ENCODE measurements around the gene ASCL5.

The ASCL5 gene

DNA sequence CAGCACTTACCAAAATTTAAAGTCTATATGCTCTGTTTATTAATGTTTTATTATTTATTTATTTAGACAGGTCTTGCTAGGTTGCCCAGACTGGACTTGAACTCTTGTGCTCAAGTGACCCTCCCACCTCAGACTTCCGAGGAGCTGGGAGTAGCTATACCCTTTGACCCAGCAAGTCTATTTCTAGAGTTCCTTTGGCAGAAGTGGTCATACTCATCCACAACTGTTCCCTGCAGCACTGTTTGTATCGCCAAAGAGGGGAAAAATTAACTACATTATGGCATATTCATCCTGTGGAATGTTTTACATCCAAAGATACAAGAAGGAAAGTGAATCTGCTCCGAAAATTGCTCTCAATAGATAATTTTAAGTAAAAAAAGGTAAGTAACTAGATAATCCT is 43.2 kb downstream of the ASCL5 start:
- CTCF ChIA-PET, result interaction anchor here (1.1 to 5.4 kb wide), 6 partner anchors 13 to 192 kb away, joined by 3 to 59 read pairs (median 4); partner anchors contain the start of gene CACNA1S
- POLR2A ChIA-PET, result no interaction called here
- no peak for DNase-seq (ENCODE audit: extremely low spot score)
- TF ChIP-seq, protein P1, sequence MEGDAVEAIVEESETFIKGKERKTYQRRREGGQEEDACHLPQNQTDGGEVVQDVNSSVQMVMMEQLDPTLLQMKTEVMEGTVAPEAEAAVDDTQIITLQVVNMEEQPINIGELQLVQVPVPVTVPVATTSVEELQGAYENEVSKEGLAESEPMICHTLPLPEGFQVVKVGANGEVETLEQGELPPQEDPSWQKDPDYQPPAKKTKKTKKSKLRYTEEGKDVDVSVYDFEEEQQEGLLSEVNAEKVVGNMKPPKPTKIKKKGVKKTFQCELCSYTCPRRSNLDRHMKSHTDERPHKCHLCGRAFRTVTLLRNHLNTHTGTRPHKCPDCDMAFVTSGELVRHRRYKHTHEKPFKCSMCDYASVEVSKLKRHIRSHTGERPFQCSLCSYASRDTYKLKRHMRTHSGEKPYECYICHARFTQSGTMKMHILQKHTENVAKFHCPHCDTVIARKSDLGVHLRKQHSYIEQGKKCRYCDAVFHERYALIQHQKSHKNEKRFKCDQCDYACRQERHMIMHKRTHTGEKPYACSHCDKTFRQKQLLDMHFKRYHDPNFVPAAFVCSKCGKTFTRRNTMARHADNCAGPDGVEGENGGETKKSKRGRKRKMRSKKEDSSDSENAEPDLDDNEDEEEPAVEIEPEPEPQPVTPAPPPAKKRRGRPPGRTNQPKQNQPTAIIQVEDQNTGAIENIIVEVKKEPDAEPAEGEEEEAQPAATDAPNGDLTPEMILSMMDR (IDR thresholded peaks at IDR 0.05; ENCODE audit: control extremely low read depth, extremely low read depth, low read depth, missing control alignments), result no peak

DNA sequence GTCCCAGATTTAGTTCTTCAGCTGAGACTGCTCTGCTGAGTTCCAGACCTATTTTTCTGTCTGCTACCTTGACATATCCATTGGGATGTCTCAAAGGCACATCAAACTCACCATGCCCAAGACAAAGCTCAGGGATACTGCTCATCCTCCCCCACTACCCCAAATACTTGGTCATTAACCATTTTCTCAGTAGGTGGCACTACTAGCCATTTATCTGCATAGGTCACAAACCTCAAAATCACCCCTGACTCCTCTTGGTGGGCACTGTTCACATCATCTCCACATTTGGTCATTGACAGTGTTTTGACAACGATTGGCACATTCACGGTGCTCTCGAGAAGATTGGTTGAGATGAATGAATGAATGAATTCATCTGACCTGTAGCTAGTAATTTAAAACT is 46.8 kb downstream of the ASCL5 start:
- no peak for DNase-seq (ENCODE audit: extremely low spot score)
- TF ChIP-seq, protein P1 (IDR thresholded peaks at IDR 0.05; ENCODE audit: control extremely low read depth, extremely low read depth, low read depth, missing control alignments), result no peak
- ChIA-PET CTCF (interaction anchor here (0.7 to 2.4 kb wide), 9 partner anchors 9 to 192 kb away, joined by 3 to 11 read pairs (median 3); no protein-coding TSS in a partner anchor), POLR2A (no interaction called here)

DNA sequence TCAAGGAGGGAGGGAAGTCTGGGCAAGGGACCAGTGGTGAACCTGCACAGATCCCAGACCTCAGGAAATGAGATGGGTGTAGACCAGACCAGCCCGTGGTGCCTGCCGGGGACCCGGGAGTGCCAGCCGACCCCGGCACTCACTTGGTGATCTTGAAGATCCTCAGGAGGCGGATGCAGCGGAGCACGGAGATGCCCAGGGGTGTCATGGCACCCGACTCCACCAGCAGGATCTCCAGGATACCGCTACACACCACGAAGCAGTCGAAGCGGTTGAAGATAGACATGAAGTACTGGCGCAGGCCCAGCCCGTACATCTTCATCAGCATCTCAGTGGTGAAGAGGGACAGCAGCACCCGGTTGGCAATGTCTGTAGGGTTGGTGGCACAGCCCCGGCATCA is 49.2 kb downstream of the ASCL5 start:
- CTCF ChIA-PET, result no interaction called here
- TF ChIP-seq, protein P1 (IDR thresholded peaks at IDR 0.05; ENCODE audit: control extremely low read depth, extremely low read depth, low read depth, missing control alignments), result no peak
- no peak for DNase-seq (ENCODE audit: extremely low spot score)
- POLR2A ChIA-PET, result no interaction called here

DNA sequence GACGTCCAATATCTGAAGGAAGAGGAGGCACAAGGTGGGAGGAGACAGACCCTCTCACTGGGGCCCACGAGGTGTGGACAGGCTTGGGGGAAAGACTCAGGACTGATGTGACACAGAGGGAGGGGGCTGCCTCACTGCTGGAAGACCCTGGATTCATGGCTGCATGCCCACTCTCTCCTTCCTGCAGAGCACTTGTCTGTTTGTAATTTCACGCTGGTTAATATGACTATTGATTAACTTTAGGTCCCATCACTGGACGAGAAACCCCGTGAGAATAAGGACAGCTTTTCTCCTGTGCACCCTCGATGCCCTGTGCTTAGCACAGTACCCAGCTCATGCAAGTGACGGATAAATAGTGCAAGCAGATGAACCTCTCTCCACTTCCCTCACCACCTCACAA is 49.9 kb downstream of the ASCL5 start:
- TF ChIP-seq, protein P1 (IDR thresholded peaks at IDR 0.05; ENCODE audit: control extremely low read depth, extremely low read depth, low read depth, missing control alignments), result no peak
- DNase-seq (ENCODE audit: extremely low spot score), result no peak
- POLR2A ChIA-PET, result no interaction called here
- CTCF ChIA-PET, result no interaction called here

DNA sequence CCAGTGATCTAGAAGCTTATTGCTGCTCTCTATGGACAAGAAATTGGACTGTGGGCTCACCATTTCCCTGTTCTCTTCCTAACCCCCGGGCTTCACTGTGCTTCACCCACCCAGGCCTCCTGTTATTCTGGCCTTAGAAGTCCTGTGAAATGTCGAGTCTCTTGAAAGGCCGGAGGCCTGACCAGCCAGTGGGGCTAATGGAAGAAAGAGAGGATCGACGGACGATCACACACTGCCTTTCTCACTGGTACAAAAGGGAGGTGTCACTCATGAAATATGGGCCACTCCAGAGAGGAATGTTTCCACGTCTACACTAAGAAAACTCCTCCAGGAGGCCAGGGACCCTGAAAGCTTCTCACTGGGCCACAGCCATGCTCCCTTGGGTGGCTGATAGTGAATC is 50.9 kb downstream of the ASCL5 start:
- ChIA-PET POLR2A (no interaction called here), CTCF (interaction anchor here (0.8 to 1.4 kb wide), 3 partner anchors 35 to 104 kb away, joined by 3 to 4 read pairs (median 3); no protein-coding TSS in a partner anchor)
- DNase-seq (ENCODE audit: extremely low spot score), result no peak
- TF ChIP-seq, protein P1 (IDR thresholded peaks at IDR 0.05; ENCODE audit: control extremely low read depth, extremely low read depth, low read depth, missing control alignments), result no peak

DNA sequence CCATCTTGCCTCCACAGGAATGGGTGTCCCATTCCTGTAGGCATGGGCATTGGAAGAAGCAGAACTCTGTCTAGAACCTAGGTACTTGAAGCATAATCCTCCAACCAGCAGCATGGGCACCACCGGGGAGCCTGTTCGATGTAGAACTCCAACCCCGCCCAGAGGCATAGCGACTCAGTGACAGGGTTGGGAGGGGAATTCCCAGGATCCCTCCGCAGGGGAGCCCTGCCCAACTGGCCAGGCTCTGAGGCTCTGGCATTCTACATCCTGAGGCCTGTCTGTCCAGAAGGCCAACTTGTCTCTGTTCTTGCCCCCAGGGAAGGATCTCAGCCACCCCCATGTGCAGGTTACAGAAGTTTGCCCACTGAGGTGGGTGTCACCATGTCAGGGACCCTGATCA is 53.0 kb downstream of the ASCL5 start:
- ChIA-PET CTCF (interaction anchor here (1.0 to 1.5 kb wide), 3 partner anchors 9 to 32 kb away, joined by 3 to 5 read pairs (median 3); no protein-coding TSS in a partner anchor), POLR2A (no interaction called here)
- TF ChIP-seq, protein P1 (IDR thresholded peaks at IDR 0.05; ENCODE audit: control extremely low read depth, extremely low read depth, low read depth, missing control alignments), result no peak
- DNase-seq (ENCODE audit: extremely low spot score), result no peak
